IPS-18a (cell line): ENCODE results near the gene ORM2.

Experiments used
- H3K27ac ChIP-seq: one replicate; pipeline ENCODE4 v1.5.1; 2013; ENCODE audit warnings: low read length
- H3K27me3 ChIP-seq: one replicate; pipeline ENCODE4 v1.6.1; 2013; ENCODE audit warnings: mild to moderate bottlenecking, low read length; ENCODE audit not compliant: control insufficient read depth, insufficient read depth
- H3K36me3 ChIP-seq: one replicate; pipeline ENCODE4 v1.6.1; 2013; ENCODE audit warnings: low read depth, low read length; ENCODE audit not compliant: control insufficient read depth
- H3K4me1 ChIP-seq: one replicate; pipeline ENCODE4 v1.6.1; 2013; ENCODE audit warnings: low read depth, low read length; ENCODE audit not compliant: control insufficient read depth
- H3K4me3 ChIP-seq: one replicate; pipeline ENCODE4 v1.5.1; 2013; ENCODE audit warnings: low read length
- H3K9ac ChIP-seq: one replicate; pipeline ENCODE4 v1.6.1; 2013; ENCODE audit warnings: mild to moderate bottlenecking, low read length, moderate library complexity
- H3K9me3 ChIP-seq: one replicate; pipeline ENCODE4 v1.6.1; 2013; ENCODE audit warnings: low read depth, low read length; ENCODE audit not compliant: control insufficient read depth

Gene ORM2

DNA sequence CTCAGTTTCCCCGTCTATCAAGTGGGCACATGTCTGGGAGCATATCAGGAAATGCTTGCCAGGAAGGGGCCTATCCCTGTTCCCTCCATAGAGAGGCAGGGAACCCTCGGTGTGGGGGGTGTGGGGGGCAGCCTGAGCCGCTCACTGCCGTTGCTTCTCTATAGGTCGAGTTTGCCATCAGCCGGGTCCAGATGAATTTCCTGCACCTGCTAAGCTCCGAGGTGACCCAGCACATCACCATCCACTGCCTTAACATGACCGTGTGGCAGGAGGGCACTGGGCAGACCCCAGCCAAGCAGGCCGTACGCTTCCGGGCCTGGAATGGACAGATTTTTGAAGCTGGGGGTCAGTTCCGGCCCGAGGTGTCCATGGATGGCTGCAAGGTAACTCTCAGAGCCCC lies 20.6 kb upstream of the ORM2 start:
- Histone ChIP-seq H3K27me3 (no peaks in the 10 kb centered on the region), H3K9ac (no peak overlapping the region), H3K4me1 (no peaks in the 10 kb centered on the region), H3K27ac (no peak overlapping the region), H3K4me3 (no peak overlapping the region), H3K9me3 (no peaks in the 10 kb centered on the region), H3K36me3 (no peaks in the 10 kb centered on the region)

DNA sequence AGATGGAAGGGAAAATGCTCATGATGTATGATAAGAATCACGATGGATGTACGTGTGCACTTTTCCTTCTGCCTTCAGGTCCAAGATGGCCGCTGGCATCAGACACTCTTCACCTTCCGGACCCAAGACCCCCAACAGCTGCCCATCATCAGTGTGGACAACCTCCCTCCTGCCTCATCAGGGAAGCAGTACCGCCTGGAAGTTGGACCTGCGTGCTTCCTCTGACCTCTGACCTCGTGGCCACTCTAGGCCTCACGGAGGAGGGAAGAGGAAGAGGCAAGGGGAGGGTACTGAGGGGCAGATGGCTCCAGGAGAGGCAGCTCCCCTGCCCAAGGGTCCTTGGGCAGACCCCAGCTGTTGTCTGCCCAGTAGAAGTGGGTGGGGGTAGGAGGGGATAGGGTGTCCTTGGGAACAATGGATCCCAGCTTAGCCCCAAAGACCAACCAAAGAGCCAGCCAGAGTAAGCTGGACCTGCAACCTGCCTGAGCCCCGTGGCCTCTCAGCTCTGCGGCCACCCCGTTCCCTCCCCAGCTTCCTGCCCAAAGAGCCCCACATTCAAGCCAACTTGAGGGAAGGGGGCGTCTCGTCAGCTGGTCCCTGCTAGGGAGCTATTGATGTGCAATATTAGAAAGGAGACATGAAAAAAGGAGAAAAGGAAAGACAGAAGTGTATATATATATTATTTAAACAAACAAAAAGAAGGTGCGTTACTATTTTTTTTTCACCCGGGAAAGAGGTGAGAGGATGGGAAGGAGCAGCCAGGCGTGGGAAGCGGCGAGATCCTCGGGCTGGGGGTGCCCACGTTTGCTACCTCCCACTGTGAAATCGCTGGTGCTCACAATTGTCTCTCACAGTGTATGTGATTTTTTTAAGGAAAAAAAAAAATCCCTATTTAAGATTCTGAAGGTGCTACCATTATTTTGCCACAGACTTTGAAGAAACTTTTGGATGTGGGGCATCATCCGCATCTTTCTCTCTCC lies 18.9 kb upstream of the ORM2 start:
- Histone ChIP-seq H3K27me3 (no peaks in the 10 kb centered on the region), H3K36me3 (no peaks in the 10 kb centered on the region), H3K27ac (no peak overlapping the region), H3K9me3 (no peaks in the 10 kb centered on the region), H3K4me3 (no peak overlapping the region), H3K4me1 (no peaks in the 10 kb centered on the region), H3K9ac (no peak overlapping the region)

DNA sequence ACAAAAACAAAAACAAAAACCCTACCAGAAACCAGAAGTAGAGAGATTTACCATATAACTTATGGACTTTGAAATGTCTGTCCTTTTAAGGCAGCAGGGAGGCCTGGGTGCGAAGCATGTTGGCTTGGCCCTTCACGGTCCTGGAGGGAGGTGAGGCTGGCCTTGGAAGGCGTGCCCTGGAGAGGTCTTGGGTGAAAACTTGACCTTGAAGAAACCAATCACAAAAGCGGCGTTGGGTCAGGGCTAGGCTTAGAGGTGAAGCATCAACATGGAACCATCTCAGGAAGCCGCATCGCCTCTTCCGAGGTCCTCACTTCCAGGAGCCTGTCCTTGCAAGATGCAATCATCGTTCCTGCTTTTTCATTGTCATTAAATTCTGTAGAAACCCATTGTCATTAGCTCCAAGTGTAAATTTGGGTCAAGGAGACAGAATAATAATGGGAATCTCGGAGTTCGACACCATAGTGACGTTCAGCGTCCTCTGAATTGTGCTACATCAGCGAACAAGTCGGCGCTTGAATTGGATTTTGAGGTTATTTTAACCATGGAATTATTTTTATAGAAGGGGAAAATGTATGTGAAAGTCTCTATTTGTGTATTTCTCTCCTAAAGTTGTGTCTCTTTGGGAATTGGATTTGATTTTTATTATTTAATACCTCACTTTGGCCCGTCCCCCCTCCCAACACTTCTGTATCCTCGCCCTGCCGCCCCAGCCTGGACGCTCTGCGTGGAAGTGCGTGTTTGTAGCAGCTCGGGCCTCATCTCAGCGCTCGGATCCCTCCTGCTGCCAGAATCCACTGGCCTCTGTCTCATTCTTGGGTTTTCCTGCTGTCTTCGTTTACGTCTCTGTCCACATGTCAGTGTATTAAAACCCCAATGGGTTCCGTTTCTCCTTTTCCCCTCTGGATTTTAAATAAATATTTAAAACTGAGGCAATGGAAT lies 17.8 kb upstream of the ORM2 start:
- no peak overlapping the region for H3K4me3 ChIP-seq
- no peak overlapping the region for H3K9ac ChIP-seq
- H3K27me3 ChIP-seq, result no peaks in the 10 kb centered on the region
- H3K27ac ChIP-seq, result no peak overlapping the region
- no peaks in the 10 kb centered on the region for H3K9me3 ChIP-seq
- H3K4me1 ChIP-seq, result no peaks in the 10 kb centered on the region
- no peaks in the 10 kb centered on the region for H3K36me3 ChIP-seq

DNA sequence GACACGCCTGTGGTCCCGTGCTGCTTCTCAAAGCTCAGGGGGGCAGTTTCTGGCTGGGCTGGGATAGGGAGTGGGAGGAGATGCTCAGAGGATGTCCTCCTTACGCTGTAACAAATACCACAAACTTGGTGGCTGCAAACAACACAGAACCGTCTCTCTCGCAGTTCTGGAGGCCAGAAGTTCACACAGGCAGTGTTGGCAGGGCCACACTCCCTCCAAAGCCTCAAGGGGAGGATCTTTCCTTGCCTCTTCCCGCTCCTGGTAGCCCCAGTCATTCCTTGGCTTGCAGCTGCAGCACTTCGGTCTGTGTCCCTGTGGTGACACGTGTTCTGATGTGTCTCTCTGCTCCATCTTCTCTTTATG lies 17.2 kb upstream of the ORM2 start:
- H3K36me3 ChIP-seq, result no peaks in the 10 kb centered on the region
- H3K4me1 ChIP-seq, result no peaks in the 10 kb centered on the region
- no peaks in the 10 kb centered on the region for H3K27me3 ChIP-seq
- no peaks in the 10 kb centered on the region for H3K9me3 ChIP-seq
- H3K4me3 ChIP-seq, result no peak overlapping the region
- H3K9ac ChIP-seq, result no peak overlapping the region
- no peak overlapping the region for H3K27ac ChIP-seq

DNA sequence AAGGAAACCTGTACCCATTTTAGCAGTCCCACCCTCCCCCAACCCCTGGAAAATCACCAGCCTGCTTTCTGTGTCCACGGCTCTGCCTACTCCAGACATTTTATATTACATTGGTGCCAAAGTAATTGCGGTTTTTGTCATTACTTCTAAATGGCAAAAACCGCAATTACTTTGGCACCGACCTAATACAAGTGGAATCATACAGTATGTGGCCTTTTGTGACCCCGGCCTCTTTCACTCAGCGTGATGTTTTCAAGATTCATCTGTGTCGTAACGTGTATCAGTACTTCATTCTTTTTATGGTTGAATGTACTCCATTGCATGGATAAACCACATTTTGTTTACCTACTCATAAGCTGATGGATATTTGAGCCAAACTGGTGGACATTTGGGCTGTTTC lies 16.5 kb upstream of the ORM2 start:
- Histone ChIP-seq H3K4me1 (no peaks in the 10 kb centered on the region), H3K36me3 (no peaks in the 10 kb centered on the region), H3K9me3 (no peaks in the 10 kb centered on the region), H3K9ac (no peak overlapping the region), H3K4me3 (no peak overlapping the region), H3K27ac (no peak overlapping the region), H3K27me3 (no peaks in the 10 kb centered on the region)

DNA sequence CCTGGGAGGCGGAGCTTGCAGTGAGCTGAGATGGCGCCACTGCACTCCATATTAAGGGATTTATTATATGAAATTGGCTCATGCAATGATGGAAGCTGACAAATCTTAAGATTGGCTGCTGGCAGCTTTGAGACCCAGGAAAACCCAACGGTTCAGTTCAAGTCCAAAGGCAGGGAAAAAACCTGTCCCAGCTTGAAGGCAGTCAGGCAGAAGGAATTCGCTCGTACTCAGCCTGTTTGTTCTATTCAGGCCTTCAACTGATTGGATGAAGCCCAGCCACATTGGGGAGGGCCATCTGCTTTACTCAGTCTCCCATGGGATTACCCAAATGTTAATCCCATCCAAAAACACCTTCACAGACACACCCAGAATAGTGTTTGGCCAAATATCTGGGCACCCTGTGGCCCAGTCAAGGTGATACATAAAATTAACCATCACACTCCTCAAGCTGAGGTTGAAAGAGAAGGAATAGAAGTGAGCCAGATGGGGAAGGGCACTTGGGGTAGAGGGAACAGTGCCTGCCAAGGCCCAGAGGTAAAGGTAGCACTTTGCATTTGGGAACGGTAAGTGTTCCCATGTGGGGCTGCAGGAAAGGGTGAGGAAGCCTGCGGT lies 15.3 kb upstream of the ORM2 start:
- Histone ChIP-seq H3K9me3 (no peaks in the 10 kb centered on the region), H3K36me3 (no peaks in the 10 kb centered on the region), H3K4me1 (no peaks in the 10 kb centered on the region), H3K27me3 (no peaks in the 10 kb centered on the region), H3K27ac (no peak overlapping the region), H3K9ac (no peak overlapping the region), H3K4me3 (no peak overlapping the region)

DNA sequence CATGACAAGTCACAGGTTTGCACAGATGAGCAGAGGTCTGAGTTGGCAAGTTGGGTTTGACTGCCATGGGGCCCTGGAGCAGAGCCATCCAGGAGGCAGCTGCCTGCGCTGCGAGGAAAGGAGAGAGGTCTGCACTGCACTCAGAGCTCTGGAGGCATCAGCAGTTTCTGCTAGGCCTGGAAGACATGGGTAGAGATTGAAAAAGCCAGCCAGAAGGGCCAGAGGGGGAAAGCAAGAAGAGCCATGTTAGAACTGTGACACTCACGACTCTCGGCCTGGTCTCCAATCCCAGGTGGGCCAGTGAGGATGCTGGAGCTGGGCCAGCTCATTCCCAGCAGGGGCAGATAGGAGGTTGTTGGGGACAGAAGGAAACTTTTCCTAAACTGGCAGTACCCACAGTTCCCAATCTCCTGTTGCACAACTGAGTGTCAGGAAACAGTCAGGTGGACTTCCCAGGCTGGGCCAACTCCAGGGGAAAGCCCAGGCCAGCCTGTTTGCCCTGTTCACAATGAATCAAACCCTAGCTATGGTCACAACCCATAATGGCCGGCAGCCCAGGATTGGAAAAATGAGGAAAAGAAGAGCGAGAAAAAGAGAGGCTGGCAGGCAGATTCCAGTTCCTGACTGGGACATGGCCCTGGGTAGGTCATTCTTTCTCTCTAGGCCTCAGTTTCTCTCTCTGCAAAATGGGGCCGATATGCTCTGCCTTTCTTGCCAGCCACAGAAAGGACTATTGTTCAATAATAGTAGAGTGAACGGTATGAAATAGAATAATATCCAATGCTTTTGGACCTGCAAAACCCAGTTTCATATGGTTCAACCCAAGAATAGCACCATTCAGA lies 14.6 kb upstream of the ORM2 start:
- Histone ChIP-seq H3K4me3 (no peak overlapping the region), H3K4me1 (no peaks in the 10 kb centered on the region), H3K27ac (no peak overlapping the region), H3K27me3 (no peaks in the 10 kb centered on the region), H3K36me3 (no peaks in the 10 kb centered on the region), H3K9me3 (no peaks in the 10 kb centered on the region), H3K9ac (no peak overlapping the region)

DNA sequence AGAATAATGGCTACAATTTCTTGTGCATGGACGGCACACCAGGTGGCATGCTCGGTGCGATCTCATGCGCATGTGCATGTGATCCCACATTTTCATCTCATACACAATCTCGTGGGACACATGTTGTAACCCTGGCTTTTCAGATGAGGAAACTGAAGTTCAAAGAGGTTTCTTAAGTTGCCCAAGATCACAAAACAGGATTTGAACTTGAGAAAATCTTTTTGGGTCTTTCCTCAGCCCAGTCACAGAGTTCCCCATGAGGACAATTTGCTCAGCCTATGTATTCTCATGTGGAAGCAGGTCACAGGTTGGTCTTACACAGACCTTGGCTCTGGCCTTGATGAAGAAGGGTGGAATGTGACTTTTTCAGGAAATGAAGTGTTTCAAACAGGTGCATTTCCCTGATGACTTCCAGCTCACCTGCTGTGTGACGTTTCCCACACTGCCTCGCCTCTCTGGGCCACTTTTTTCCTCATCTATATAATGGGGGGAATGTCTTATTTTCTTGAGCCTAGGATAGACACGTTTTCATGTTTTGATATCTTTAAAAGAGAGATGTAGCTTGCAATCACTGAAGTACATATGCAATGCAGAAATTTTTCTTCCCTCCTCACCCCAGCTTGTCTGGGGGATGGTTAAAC lies 13.8 kb upstream of the ORM2 start:
- Histone ChIP-seq H3K36me3 (no peaks in the 10 kb centered on the region), H3K27me3 (no peaks in the 10 kb centered on the region), H3K9me3 (no peaks in the 10 kb centered on the region), H3K27ac (no peak overlapping the region), H3K9ac (no peak overlapping the region), H3K4me1 (no peaks in the 10 kb centered on the region), H3K4me3 (no peak overlapping the region)

DNA sequence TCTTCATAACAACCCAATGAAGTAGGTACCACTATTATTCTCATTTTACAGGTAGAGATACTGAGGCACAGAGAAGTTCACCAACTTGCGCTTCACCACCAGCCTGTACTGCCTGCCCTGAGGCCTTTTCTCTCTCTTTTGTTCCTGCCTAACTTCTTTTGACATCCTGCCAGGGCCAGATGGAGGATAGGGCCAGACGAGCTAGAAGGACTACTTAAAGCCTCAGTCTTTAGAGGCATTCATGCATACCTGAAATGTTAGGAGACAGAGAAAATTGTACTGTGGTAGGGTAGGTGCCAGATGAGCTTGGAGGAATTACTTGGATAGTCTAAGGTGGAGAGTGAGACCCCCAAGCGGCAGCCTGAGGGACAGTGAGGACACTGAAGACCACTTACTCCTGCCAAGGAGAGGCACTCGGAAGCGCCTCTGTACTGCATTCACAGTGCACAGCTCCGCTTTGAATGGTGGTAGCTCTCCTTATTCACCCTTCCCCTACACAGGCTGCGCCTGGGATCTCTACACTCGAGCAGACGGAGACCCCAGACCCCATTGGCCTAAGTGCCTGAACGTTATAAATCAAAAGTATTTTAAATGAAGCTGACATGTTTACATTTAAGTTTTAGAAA lies 13.0 kb upstream of the ORM2 start:
- Histone ChIP-seq H3K27ac (no peak overlapping the region), H3K9me3 (no peaks in the 10 kb centered on the region), H3K27me3 (no peaks in the 10 kb centered on the region), H3K4me1 (no peaks in the 10 kb centered on the region), H3K36me3 (no peaks in the 10 kb centered on the region), H3K9ac (no peak overlapping the region), H3K4me3 (no peak overlapping the region)

DNA sequence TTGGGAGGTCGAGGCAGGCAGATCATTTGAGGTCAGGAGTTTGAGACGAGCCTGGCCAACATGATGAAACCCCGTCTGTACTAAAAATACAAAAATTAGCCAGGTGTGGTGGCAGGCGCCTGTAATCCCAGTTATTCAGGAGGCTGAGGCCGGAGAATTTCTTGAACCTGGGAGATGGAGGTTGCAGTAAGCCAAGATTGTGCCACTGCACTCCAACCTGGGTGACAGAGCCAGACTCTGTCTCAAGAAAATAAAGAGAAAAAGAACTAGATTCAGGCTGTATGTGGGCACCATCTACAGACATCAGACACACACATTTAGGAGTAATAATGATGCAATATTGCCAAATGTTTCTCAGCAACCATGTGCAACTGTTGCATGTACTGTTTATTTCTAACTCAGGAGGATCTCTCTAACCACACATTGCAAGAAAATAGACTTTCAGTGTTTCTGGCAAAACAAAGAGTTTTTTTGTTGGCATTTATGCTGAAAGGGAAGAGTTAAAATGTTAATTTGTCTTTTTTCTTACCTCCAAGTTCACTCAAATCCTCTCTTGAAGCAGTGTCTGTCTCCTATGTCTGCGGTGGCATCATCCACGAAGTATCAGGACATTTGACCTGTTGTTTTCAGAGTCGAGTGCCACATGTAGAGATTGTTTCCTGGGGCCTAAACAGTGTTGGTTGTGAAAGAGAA lies 11.9 kb upstream of the ORM2 start:
- Histone ChIP-seq H3K9ac (no peak overlapping the region), H3K27me3 (no peaks in the 10 kb centered on the region), H3K9me3 (no peaks in the 10 kb centered on the region), H3K27ac (no peak overlapping the region), H3K4me1 (no peaks in the 10 kb centered on the region), H3K36me3 (no peaks in the 10 kb centered on the region), H3K4me3 (no peak overlapping the region)
